ENCODE results near the gene POMGNT1.
"Not testable (repeated sequence)": the region's sequence is repeated elsewhere in the genome, so short reads cannot be mapped to it uniquely, and the experiment has no call there.

Gene POMGNT1

DNA sequence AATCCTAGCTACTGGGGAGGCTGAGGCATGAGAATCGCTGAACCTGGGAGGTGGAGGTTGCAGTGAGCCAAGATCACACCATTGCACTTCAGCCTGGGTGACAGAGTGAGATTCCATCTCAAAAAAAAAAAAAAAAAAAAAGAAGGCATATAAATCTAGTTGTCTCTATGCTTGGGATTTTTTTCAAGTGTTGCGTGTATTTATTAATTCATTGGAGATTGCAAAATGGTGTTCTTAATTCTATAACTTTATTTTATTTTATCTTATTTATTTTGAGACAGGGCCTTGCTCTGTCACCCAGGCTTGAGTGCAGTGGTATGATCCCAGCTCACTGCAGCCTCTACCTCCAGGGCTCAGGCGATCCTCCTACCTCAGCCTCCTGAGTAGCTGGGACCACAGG is 33.0 kb upstream of the POMGNT1 start:
- H3K9ac ChIP-seq (ENCODE audit: low read length); H3K4me1 ChIP-seq (ENCODE audit: control insufficient read depth, insufficient read depth, low read length); H3K27me3 ChIP-seq (ENCODE audit: control insufficient read depth, insufficient read depth, low read length); H3K36me3 ChIP-seq (ENCODE audit: control insufficient read depth, insufficient read depth, low read length); H3K27ac ChIP-seq (ENCODE audit: low read depth, low read length); H3K9me3 ChIP-seq (ENCODE audit: control insufficient read depth, insufficient read depth, low read depth, low read length); H3K4me3 ChIP-seq (ENCODE audit: low read depth, low read length): not testable (repeated sequence)

DNA sequence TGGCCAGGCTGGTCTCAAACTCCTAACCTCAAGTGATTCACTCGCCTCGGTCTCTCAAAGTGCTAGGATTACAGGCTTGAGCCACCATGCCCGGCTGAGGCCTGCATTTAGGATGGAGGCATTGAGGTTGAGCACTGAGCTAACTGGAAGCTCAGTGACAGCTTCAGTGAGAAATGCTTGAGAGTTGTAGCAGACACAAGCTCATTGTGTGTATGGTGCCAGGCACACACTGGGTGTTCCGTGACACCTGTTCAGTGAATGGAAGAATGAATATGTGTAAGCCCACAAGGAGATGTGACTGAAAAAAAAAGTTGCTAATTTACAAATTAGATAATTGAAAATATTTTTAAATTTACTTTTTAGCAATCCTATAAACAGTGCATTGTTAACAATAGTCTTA is 26.7 kb upstream of the POMGNT1 start:
- H3K9ac ChIP-seq (ENCODE audit: low read length), result no peak overlapping the region
- H3K4me1 ChIP-seq (ENCODE audit: control insufficient read depth, insufficient read depth, low read length), result peaks cover 24% of the 10 kb centered on the region
- no peaks in the 10 kb centered on the region for H3K27me3 ChIP-seq (ENCODE audit: control insufficient read depth, insufficient read depth, low read length)
- H3K9me3 ChIP-seq (ENCODE audit: control insufficient read depth, insufficient read depth, low read depth, low read length), result no peaks in the 10 kb centered on the region
- H3K27ac ChIP-seq (ENCODE audit: low read depth, low read length), result no peak overlapping the region
- no peak overlapping the region for H3K4me3 ChIP-seq (ENCODE audit: low read depth, low read length)
- no peaks in the 10 kb centered on the region for H3K36me3 ChIP-seq (ENCODE audit: control insufficient read depth, insufficient read depth, low read length)

DNA sequence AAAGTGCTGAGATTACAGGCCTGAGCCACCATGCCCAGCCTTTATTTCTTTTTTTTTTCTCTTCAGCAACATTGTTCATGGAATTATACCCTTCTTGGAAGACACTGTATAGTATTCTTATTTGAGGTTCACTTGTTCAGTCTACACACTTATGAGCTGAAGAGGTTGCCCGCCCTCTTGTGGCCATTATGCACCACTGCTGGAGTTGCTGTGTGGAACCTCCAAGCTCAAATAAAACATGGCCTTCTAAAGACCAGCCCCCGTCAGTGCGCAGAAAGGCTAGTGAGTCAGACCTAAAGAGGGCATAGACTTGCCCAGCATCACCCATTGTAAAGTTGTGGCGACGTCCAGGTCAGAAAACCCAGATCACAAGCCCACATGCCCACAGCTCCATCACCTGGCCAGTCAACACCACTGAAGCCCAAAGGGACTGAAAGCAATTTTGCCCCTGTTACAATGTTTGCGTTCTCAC is 25.3 kb upstream of the POMGNT1 start:
- Histone ChIP-seq H3K9me3 (ENCODE audit: control insufficient read depth, insufficient read depth, low read depth, low read length) (no peaks in the 10 kb centered on the region), H3K4me3 (ENCODE audit: low read depth, low read length) (no peak overlapping the region), H3K4me1 (ENCODE audit: control insufficient read depth, insufficient read depth, low read length) (peaks cover 24% of the 10 kb centered on the region)

DNA sequence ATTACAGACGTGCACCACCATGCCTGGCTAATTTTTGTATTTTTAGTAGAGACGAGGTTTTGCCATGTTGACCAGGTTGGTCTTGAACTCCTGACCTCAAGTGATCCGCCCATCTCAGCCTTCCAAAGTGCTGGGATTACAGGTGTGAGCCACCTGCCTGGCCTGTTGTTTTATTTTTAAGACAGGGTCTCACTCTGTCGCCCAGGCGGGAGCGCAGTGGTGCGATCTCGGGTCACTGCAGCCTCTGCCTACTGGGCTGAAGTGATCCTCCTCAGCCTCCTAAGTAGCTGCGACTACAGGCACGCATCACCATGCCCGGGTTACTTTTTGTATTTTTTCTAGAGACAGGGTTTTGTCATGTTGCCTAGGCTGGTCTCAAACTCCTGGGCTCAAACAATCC is 24.8 kb upstream of the POMGNT1 start:
- H3K9ac ChIP-seq (ENCODE audit: low read length); H3K27me3 ChIP-seq (ENCODE audit: control insufficient read depth, insufficient read depth, low read length); H3K9me3 ChIP-seq (ENCODE audit: control insufficient read depth, insufficient read depth, low read depth, low read length); H3K4me3 ChIP-seq (ENCODE audit: low read depth, low read length); H3K36me3 ChIP-seq (ENCODE audit: control insufficient read depth, insufficient read depth, low read length); H3K27ac ChIP-seq (ENCODE audit: low read depth, low read length): not testable (repeated sequence)
- H3K4me1 ChIP-seq (ENCODE audit: control insufficient read depth, insufficient read depth, low read length), result peaks cover 24% of the 10 kb centered on the region

More for the DNA sequence above, 25.3 kb upstream of the POMGNT1 start:
- H3K27me3 ChIP-seq (ENCODE audit: control insufficient read depth, insufficient read depth, low read length), result no peaks in the 10 kb centered on the region
- no peaks in the 10 kb centered on the region for H3K36me3 ChIP-seq (ENCODE audit: control insufficient read depth, insufficient read depth, low read length)
- no peak overlapping the region for H3K9ac ChIP-seq (ENCODE audit: low read length)
- no peak overlapping the region for H3K27ac ChIP-seq (ENCODE audit: low read depth, low read length)

DNA sequence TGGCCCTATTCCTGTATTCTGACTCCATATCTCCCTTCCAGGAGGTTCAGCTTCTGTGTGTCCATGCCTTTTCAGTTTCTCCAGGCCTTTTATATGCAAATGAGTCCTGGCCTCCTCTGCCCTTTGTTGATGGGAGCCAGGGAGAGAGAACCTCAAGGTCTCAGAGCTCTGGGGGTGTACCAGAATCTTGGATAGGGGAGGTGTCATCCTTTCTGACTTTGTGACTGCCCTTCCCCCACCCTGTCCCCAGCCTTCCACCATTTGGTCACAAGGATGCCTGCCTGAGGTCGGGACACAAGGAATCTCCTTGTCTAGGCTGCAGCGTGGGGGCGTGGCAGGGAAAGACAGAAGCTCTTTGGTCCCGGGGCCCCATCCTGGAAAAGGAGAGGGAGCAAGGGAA is 23.5 kb upstream of the POMGNT1 start:
- Histone ChIP-seq H3K9me3 (ENCODE audit: control insufficient read depth, insufficient read depth, low read depth, low read length) (no peaks in the 10 kb centered on the region), H3K27ac (ENCODE audit: low read depth, low read length) (no peak overlapping the region), H3K4me1 (ENCODE audit: control insufficient read depth, insufficient read depth, low read length) (peaks cover 24% of the 10 kb centered on the region), H3K4me3 (ENCODE audit: low read depth, low read length) (no peak overlapping the region), H3K9ac (ENCODE audit: low read length) (peak overlapping the region; percentile 16), H3K27me3 (ENCODE audit: control insufficient read depth, insufficient read depth, low read length) (no peaks in the 10 kb centered on the region), H3K36me3 (ENCODE audit: control insufficient read depth, insufficient read depth, low read length) (no peaks in the 10 kb centered on the region)

DNA sequence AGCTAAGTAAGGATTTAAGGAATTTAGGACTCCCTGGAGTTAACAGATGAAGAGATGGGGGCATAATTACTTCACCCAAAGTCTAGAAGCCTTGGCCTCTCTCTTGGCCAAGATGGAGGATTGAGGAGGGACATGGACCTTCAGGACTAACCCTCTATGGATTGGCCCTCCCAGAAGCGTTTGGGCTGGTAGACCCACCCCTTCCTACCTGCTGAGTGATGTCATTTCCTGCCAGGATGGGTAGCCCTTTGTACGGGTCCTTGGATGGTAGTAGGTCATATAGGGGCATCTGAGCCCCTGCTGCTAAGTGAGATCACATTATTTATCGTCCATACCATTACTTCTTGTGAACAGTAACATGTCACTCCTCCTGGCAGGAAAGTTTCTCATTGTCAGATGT is 22.6 kb upstream of the POMGNT1 start:
- no peak overlapping the region for H3K27ac ChIP-seq (ENCODE audit: low read depth, low read length)
- H3K9me3 ChIP-seq (ENCODE audit: control insufficient read depth, insufficient read depth, low read depth, low read length), result no peaks in the 10 kb centered on the region
- no peak overlapping the region for H3K9ac ChIP-seq (ENCODE audit: low read length)
- H3K4me1 ChIP-seq (ENCODE audit: control insufficient read depth, insufficient read depth, low read length), result peaks cover 24% of the 10 kb centered on the region
- H3K4me3 ChIP-seq (ENCODE audit: low read depth, low read length), result no peak overlapping the region
- no peaks in the 10 kb centered on the region for H3K36me3 ChIP-seq (ENCODE audit: control insufficient read depth, insufficient read depth, low read length)
- no peaks in the 10 kb centered on the region for H3K27me3 ChIP-seq (ENCODE audit: control insufficient read depth, insufficient read depth, low read length)

DNA sequence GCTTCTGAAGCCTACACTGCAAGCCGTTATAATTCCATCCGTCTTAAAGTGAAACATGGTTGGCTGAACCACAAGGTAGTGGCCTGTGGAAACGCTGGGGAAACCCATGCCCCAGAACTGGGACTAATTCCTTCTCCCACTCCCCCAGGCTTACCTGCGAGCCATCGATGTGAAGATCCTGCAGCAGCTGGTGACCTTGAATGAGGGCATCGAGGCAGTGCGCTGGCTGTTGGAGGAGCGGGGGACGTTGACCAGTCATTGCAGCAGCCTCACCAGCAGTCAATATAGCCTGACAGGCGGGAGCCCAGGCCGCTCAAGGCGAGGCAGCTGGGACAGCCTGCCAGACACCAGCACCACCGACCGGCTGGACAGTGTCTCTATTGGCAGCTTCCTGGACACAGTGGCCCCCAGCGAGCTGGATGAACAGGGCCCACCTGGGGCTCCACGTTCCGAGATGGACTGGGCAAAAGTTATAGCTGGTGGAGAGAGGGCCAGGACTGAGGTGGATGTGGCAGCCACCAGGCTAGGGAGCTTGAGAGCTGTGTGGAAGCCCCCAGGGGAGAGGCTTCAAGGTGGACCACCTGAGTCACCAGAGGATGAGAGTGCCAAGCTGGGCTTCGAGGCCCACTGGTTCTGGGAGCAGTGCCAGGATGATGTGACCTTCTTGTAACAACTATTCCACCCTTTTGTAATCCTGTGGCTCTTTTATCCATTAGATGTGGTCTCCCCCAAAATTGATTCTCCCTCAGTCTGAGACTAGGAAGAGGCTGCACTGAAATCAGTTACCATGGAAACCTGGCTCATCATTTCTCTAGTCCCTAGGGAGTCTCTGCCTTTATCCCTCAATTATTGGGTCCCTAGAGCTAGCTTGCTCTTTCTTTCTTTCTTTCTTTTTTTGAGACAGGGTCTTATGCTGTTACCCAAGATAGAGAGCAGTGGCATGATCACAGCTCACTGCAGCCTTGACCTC is 21.6 kb upstream of the POMGNT1 start:
- Histone ChIP-seq H3K9ac (ENCODE audit: low read length) (no peak overlapping the region), H3K27ac (ENCODE audit: low read depth, low read length) (no peak overlapping the region), H3K4me1 (ENCODE audit: control insufficient read depth, insufficient read depth, low read length) (peaks cover 24% of the 10 kb centered on the region), H3K36me3 (ENCODE audit: control insufficient read depth, insufficient read depth, low read length) (no peaks in the 10 kb centered on the region), H3K9me3 (ENCODE audit: control insufficient read depth, insufficient read depth, low read depth, low read length) (no peaks in the 10 kb centered on the region), H3K27me3 (ENCODE audit: control insufficient read depth, insufficient read depth, low read length) (no peaks in the 10 kb centered on the region), H3K4me3 (ENCODE audit: low read depth, low read length) (no peak overlapping the region)

DNA sequence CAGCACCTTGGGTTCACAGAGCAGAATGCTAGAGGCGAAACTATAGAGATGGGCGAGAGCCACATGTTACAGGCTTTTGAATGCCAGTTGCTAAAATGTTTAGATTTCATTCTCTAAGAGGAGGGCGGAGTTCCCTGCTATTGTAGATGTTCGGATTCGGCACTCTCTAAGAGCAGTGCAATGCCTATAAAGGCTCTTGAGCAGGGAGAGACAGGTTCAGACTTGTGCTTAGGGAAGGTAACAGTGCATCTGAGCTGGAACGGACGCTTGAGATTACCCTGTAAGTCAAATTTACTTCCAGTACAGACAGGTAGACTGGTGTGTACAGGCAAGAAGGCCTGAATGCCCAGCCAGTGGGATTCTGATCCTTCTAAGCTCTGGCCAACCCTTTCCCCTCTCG is 20.2 kb upstream of the POMGNT1 start:
- H3K9ac ChIP-seq (ENCODE audit: low read length), result no peak overlapping the region
- H3K36me3 ChIP-seq (ENCODE audit: control insufficient read depth, insufficient read depth, low read length), result no peaks in the 10 kb centered on the region
- H3K27ac ChIP-seq (ENCODE audit: low read depth, low read length), result no peak overlapping the region
- H3K4me1 ChIP-seq (ENCODE audit: control insufficient read depth, insufficient read depth, low read length), result peaks cover 14% of the 10 kb centered on the region
- no peaks in the 10 kb centered on the region for H3K27me3 ChIP-seq (ENCODE audit: control insufficient read depth, insufficient read depth, low read length)
- H3K9me3 ChIP-seq (ENCODE audit: control insufficient read depth, insufficient read depth, low read depth, low read length), result no peaks in the 10 kb centered on the region
- no peak overlapping the region for H3K4me3 ChIP-seq (ENCODE audit: low read depth, low read length)

DNA sequence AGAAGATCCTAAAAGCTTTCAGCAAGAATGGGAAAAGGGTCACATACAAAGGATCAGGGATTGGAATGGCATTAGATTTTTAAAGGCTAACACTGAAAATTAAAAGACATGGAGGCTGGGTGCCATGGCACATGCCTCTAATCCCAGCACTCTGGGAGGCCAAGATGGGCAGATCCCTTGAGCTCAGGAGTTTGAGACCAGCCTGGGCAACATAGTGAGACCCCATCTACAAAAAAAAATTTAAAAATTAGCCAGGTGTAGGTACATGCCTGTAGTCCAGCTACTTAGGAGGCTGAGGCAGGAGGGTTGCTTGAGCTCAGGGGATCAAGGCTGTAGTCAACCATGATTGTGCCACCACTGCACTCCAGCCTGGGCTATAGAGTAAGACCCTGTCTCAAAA is 17.3 kb upstream of the POMGNT1 start:
- H3K27me3 ChIP-seq (ENCODE audit: control insufficient read depth, insufficient read depth, low read length), result no peaks in the 10 kb centered on the region
- no peak overlapping the region for H3K4me3 ChIP-seq (ENCODE audit: low read depth, low read length)
- H3K9ac ChIP-seq (ENCODE audit: low read length), result no peak overlapping the region
- H3K9me3 ChIP-seq (ENCODE audit: control insufficient read depth, insufficient read depth, low read depth, low read length), result no peaks in the 10 kb centered on the region
- H3K27ac ChIP-seq (ENCODE audit: low read depth, low read length), result no peak overlapping the region
- H3K36me3 ChIP-seq (ENCODE audit: control insufficient read depth, insufficient read depth, low read length), result no peaks in the 10 kb centered on the region
- H3K4me1 ChIP-seq (ENCODE audit: control insufficient read depth, insufficient read depth, low read length), result no peaks in the 10 kb centered on the region; the same call in 1 of the 2 replicates

DNA sequence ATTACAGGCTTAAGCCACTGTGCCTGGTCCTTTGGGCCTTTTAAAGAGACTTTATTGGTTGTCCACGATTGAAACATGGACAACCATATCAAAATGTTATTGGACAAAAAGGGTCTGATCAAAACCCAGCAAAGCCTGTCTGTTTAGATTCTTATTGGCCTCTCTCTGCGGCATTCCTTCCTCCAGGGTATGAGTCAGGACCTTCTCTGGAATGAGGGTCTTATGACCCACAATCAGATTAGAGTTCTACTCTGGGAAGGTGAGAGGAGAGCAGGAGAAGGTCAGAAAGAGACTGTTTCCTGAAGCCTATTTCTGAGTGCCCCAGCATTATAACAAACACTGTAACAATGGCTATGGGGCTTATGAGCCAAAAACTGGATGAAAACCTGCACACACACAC is 12.8 kb upstream of the POMGNT1 start:
- Histone ChIP-seq H3K9ac (ENCODE audit: low read length) (no peak overlapping the region), H3K36me3 (ENCODE audit: control insufficient read depth, insufficient read depth, low read length) (no peaks in the 10 kb centered on the region), H3K27ac (ENCODE audit: low read depth, low read length) (no peak overlapping the region), H3K27me3 (ENCODE audit: control insufficient read depth, insufficient read depth, low read length) (no peaks in the 10 kb centered on the region), H3K4me1 (ENCODE audit: control insufficient read depth, insufficient read depth, low read length) (no peaks in the 10 kb centered on the region; the same call in 1 of the 2 replicates), H3K4me3 (ENCODE audit: low read depth, low read length) (no peak overlapping the region), H3K9me3 (ENCODE audit: control insufficient read depth, insufficient read depth, low read depth, low read length) (no peaks in the 10 kb centered on the region)

DNA sequence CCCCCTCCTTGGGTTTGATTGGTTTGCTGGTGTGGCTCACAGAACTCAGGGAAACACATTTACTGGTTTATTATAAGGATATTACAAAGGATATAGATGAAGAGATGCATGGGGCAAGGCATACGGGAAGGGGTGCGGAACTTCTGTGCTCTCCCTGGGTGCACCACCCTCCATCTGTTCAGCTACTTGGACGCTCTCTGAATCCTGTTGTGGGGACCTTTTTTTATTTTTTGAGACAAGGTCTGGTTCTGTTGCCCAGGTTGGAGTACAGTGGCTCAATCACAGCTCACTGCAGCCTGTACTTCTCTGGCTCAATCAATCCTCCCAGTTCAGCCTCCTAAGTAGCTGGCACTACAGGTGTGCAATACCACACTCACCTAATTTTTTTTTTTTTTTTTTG is 12.3 kb upstream of the POMGNT1 start:
- H3K4me3 ChIP-seq (ENCODE audit: low read depth, low read length), result no peak overlapping the region
- H3K27me3 ChIP-seq (ENCODE audit: control insufficient read depth, insufficient read depth, low read length), result no peaks in the 10 kb centered on the region
- no peak overlapping the region for H3K9ac ChIP-seq (ENCODE audit: low read length)
- no peaks in the 10 kb centered on the region for H3K9me3 ChIP-seq (ENCODE audit: control insufficient read depth, insufficient read depth, low read depth, low read length)
- H3K36me3 ChIP-seq (ENCODE audit: control insufficient read depth, insufficient read depth, low read length), result no peaks in the 10 kb centered on the region
- no peak overlapping the region for H3K27ac ChIP-seq (ENCODE audit: low read depth, low read length)
- H3K4me1 ChIP-seq (ENCODE audit: control insufficient read depth, insufficient read depth, low read length), result peaks cover 4% of the 10 kb centered on the region; the same call in 1 of the 2 replicates
